HG03442 (cell line): Measurements from ENCODE around the gene C9orf43.

Source experiments
- ATAC-seq: cut with Tn5 transposase; IDR thresholded peaks from one replicate; pipeline ENCODE4 v1.9.1; 2021; ENCODE audit warnings: mild to moderate bottlenecking, moderate library complexity; ENCODE audit not compliant: unreplicated experiment

The C9orf43 gene

GRCh38 chr9:113463418-113464285 lies 53.1 kb downstream of the C9orf43 start, which contains the start of gene RGS3:
RGS3 (plus strand) TSS chr9:113463727; CDS start chr9:113463803, 76 bp downstream.
- ATAC-seq, result no peak

DNA sequence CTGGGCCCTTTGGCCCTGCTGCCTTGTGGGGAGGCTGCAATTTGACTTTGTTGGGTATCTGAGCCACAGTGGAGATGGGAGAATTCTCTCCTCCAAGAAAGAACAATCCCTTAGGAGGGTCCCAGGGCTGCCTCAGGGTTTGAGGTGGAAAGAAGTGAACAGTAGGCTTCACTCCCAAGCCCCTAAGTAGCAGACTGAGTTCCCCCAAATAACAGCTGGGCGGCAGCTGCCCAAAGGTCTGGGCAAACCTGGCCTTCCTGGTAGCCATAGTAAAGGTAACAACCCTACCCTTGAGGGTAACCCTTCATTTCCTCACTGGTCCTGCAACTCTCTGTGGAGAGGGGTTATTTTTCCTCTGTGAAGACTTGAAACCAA lies 53.7 kb downstream of the C9orf43 start:
- no peak for ATAC-seq

DNA sequence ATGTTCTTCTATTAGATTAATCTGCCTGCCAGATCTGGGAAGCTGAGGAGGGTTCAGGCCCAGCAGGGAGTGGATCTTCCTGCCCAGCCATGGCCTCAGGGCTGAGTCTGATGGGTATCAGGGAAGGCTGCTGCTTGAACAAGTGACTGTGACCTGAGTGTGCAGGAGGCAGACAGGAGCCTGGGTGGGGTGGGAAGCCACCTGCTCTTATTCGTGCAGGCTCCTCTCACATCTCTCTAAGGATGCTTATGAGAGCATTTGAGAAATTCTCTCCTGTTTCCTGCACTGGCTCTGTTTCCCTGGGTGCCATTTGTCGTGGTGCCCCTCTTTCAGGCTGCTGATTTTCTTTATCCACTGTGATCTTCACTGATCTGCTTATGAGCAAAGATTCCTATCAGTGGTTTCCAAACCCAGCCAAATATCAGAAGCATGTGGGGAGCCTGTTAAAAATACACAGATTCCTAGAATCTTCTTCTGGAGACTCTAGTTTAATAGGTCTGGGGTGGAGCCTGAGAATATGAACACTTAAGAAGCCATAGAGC lies 55.1 kb downstream of the C9orf43 start:
- ATAC-seq, result no peak

DNA sequence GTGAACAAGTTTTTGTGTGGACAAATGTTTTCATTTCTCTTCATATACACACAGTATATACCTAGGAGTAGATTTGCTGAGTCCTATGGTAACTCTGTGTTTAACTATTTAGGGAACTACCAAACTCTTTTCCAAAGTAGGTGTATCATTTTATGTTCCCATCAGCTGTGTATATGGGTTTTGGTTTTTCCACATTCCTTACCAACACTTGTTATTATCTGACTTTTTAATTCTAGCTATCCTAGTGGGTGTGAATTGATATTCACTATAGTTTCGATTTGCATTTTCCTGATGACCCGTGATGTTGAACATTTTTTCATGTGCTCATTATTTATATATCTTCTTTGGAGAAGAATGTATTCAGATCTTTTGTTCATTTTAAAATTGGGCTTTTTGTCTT lies 56.6 kb downstream of the C9orf43 start:
- no peak for ATAC-seq

DNA sequence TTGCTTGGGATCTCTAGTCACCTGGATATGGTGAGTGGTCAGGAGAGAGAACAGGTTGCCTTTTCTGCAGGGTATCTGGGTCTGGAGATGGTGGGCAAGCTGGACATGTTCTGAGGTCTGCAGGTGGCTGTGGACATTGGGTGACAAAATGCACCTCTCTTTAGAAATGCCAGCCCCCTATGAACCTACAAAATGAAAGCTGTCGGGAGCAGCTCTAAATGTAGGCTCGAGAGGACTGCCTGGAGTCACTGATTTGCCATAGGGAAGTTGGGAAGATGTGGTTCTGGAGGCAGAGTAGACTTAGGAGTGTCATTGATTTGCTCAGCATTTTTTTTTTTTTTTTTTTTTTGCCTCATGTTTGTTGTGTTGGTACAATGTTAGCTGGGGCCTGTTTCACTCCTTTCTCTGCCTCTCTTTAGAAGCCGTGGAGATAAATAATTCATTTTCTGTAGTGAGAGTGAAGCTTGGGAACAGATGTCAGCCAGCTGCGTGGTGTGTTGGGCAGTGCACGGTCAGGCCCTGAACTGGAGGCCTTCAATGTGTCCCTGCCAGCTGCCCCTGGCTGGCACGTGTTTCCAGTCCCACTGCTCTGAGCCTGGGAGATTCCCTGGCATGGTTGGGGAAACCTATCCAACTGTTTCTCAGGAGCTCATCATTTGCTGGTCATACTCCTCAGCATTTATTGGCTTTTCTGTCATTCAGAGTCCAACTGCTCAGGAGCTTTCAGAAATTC lies 58.3 kb downstream of the C9orf43 start:
- ATAC-seq, result no peak

- no peak for ATAC-seq
These were observed 60.6 kb downstream of the C9orf43 start for GRCh38 chr9:113471143-113471542.

DNA sequence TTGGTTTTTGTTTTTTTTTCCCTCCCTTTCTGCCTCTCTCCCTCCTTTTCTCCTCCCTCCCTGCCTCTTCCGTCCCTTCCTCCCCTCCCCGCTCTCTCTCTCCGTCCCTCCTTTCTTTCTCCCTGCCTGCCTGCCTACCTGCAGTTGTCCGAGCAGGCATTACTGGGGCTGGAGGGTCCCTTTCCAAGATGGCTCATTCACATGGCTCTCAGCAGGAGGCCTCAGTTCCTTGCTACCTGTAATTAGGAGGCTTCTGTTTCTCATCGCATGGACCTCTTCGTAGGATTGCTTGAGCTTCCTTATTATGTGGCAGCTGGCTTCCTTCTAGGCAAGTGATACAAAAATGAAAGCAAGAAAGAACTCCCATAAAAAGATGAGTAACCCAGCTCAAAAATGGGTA lies 61.0 kb downstream of the C9orf43 start:
- ATAC-seq, result no peak

- ATAC-seq, result no peak
These were observed 61.7 kb downstream of the C9orf43 start for GRCh38 chr9:113472199-113472598.

DNA sequence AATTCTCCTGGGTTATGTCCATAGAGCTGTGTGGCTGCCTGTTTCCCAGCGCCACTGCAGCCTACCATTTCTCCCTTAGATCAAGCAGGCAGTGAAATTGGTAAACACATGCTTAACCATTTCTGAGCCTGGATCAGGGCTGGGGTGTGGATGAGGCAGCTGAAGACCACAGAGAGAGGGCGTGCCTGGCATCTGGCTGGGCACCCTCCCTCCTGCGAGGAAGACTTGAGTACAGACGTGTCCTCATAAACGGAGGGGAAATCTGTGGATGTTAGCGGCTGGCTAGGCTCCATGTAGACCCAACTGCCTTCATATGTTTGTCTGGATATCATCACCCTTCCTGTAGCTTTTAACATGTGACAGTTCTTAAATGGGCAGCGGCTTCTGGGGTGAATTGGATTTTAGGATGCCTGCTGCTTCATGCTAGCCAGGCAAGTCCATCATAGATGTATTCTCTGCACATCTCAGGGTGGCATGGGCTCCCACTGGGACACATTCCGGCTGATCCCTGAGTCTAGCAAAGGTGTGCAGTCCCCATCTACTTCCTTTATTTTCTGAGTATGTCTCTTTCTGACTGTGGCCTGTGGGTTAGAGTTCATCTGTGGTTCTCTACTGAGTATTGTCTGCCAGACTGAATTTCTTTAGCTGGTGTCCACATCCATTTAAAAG lies 63.9 kb downstream of the C9orf43 start:
- ATAC-seq, result no peak

DNA sequence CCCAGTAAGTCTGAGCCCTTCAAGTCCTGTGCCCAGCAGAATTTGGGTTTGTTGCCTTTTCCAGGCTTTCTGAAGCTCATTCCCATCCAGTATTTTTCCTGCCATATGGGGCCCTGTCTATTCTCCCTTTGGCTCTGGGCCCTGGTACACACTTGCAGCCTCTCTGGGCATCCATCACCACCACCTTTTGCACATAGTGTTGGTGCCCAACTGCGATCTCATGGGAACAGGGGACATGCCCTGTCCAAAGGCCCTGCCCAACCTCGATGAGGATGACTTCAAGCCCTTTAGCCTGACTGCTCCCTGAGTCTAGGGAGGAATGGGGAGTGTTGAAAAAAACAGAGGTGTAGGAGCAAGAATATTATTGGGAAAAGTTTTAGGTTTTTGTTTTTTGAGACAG lies 64.5 kb downstream of the C9orf43 start:
- no peak for ATAC-seq

DNA sequence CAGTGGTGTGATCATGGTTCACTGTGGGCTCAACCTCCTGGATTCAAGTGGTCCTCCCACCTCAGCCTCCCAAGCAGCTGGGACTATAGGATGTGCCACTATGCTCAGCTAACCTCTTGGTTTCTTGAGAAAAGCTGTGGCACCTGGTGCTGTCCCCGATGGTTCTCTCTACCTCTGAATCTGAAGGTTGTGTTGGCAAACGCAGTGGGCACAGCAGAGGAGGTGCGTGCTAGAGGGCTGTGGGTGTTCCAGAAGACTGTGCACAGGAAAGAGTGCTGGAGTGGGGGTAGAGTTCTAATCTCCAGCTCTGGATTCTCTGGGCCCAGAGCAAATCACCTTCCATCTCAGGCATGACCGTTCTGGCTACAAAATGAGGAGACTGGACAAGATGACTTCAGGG lies 65.4 kb downstream of the C9orf43 start:
- ATAC-seq, result no peak

DNA sequence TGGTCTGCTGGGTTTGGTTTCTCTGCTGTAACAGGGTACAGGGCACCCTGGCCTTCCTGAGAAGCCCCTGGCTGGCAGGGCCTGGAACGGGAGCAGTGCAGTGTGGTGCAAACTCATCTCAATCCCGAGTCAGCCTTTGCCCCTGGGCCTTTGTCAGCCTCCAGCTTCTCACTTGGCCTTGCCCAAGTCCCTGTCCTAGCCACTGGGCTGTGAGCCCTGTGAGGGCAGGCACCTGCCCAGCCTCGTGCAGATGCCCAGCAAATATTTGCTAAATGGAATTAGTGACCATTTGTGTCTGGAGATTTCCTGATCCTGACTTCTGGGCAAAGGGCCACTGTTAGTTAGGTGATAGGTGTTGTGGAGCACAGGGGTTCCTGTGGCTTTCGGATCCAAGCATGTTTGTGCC lies 66.0 kb downstream of the C9orf43 start:
- no peak for ATAC-seq

GRCh38 chr9:113477058-113477457 lies 66.5 kb downstream of the C9orf43 start:
- ATAC-seq, result no peak

DNA sequence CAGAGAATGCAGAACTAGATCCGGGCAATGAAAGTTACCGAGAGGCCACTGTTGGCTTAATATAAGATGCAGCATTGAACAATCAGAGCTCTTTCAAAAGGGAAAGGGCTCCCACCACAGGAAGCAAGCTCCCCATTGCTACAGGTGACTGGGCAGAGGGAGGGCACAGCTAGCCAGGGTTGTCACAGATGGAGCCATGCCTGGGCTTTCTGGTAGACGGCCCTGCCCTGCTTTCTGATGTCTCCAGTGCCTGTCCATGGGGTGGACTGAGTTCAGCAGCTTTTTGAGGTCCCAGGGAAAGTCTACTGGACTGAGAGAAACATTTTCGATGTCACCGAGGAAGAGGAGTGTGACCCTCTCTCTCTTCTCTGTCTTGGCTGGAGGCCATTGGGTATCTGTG lies 67.1 kb downstream of the C9orf43 start:
- ATAC-seq, result no peak

DNA sequence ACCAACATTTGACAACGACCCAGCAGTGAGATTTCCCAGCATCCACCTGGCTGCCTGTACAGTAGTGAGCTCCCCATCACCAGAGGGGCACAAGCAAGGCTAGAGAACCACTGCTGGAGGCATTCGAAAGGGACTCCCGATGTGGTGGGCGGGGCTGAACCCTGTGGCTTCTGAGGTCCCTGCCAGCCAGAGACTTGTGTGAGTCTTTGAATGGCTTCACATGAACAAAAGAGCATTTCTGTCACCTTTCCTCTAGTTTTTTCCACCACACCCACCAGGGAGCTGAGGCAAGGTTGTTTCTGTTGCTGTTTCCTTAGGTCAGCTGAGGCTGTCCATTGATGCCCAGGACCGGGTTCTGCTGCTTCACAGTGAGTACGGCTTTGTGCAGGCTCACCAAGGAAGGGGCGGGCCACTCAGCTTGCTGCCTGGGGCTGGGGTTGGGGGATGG lies 68.7 kb downstream of the C9orf43 start:
- no peak for ATAC-seq
